G401 (cell line): ENCODE measurements around the gene GJC1. TPM values are rescaled to one million over a fixed set of nuclear protein-coding genes. Genes with fewer than 3 reads are reported as not detected.

Experiments
- DNase-seq: peaks from one replicate; pipeline ENCODE4 v3.0.0-alpha.2; 2015; ENCODE audit warnings: low spot score
- in situ Hi-C: cut with HindIII; loops from 2 replicates; pipeline ENCODE4 v1.10.0; 2016; ENCODE audit warnings: low sequenced_read_pairs, mixed read lengths
- total RNA-seq: library from RNA; depleted of rRNA; stranded (reverse); fragments of >200 nt; shearing (Covaris generic); gene quantifications from 2 replicates; pipeline ENCODE4 v1.2.3, GENCODE V29; 2014; rRNA removed

The GJC1 gene
- 47.4 and 71.0 TPM in 2 replicates for total RNA-seq

GRCh38 chr17:44829523-44830358 lies at the start of gene GJC1:
Gene GJC1 (minus strand): TSS chr17:44830287. CDS start chr17:44805817, 24,470 bp downstream.
- peak; percentile 20 for DNase-seq
- in situ Hi-C loops, result no loop called here

- DNase-seq, result no peak
- in situ Hi-C loops, result no loop called here
Observed at GRCh38 chr17:44879376-44879775, 49.3 kb upstream of the GJC1 start.

GRCh38 chr17:44878627-44879221 lies 48.6 kb upstream of the GJC1 start:
- in situ Hi-C loops, result no loop called here
- DNase-seq, result peak; percentile 77

- DNase-seq, result no peak
- in situ Hi-C loops, result no loop called here
Observed at GRCh38 chr17:44877121-44877520, 47.0 kb upstream of the GJC1 start.

GRCh38 chr17:44875761-44876160 lies 45.7 kb upstream of the GJC1 start:
- no peak for DNase-seq
- in situ Hi-C loops, result no loop called here

- in situ Hi-C loops, result no loop called here
- DNase-seq, result peak; percentile 40
Observed at GRCh38 chr17:44872131-44872768, 42.2 kb upstream of the GJC1 start.

- in situ Hi-C loops, result no loop called here
- DNase-seq, result no peak
Observed at GRCh38 chr17:44871556-44871955, 41.5 kb upstream of the GJC1 start.

GRCh38 chr17:44867841-44868240 lies 37.8 kb upstream of the GJC1 start:
- in situ Hi-C loops, result no loop called here
- no peak for DNase-seq

GRCh38 chr17:44865931-44866330 lies 35.8 kb upstream of the GJC1 start:
- DNase-seq, result no peak
- in situ Hi-C loops, result no loop called here

- peak; percentile 87 for DNase-seq
- in situ Hi-C loops, result no loop called here
Observed at GRCh38 chr17:44865231-44865660, 35.2 kb upstream of the GJC1 start.

- in situ Hi-C loops, result no loop called here
- no peak for DNase-seq
Observed at GRCh38 chr17:44864831-44865230, 34.7 kb upstream of the GJC1 start.

- in situ Hi-C loops, result no loop called here
- no peak for DNase-seq
Observed at GRCh38 chr17:44863061-44863918, 33.2 kb upstream of the GJC1 start.

GRCh38 chr17:44862278-44862914 lies 32.3 kb upstream of the GJC1 start:
- in situ Hi-C loops, result no loop called here
- DNase-seq, result no peak

GRCh38 chr17:44859701-44860100 lies 29.6 kb upstream of the GJC1 start:
- DNase-seq, result no peak
- in situ Hi-C loops, result no loop called here

- no peak for DNase-seq
- in situ Hi-C loops, result no loop called here
Observed at GRCh38 chr17:44854192-44854591, 24.1 kb upstream of the GJC1 start.

GRCh38 chr17:44850612-44851011 lies 20.5 kb upstream of the GJC1 start:
- in situ Hi-C loops, result no loop called here
- no peak for DNase-seq

GRCh38 chr17:44850025-44850424 lies 19.9 kb upstream of the GJC1 start:
- DNase-seq, result no peak
- in situ Hi-C loops, result no loop called here

- no peak for DNase-seq
- in situ Hi-C loops, result no loop called here
Observed at GRCh38 chr17:44848961-44849489, 18.9 kb upstream of the GJC1 start.
